ENCODE data around the gene SDF2L1.
"Not testable (repeated sequence)": the region's sequence is repeated elsewhere in the genome, so short reads cannot be mapped to it uniquely, and the experiment has no call there.

Gene SDF2L1

GRCh38 chr22:21687685-21688259, 45.7 kb downstream of the SDF2L1 start:
- no peak for DNase-seq

GRCh38 chr22:21688341-21688705, 46.2 kb downstream of the SDF2L1 start:
- no peak for DNase-seq

- DNase-seq, result no peak
Measured at GRCh38 chr22:21688706-21689381, 46.7 kb downstream of the SDF2L1 start.

- no peak for DNase-seq
Measured at GRCh38 chr22:21690401-21690801, 48.3 kb downstream of the SDF2L1 start.

GRCh38 chr22:21691816-21692215, 49.7 kb downstream of the SDF2L1 start:
- DNase-seq, result no peak

GRCh38 chr22:21692856-21693255, 50.8 kb downstream of the SDF2L1 start:
- not testable (repeated sequence) for DNase-seq

GRCh38 chr22:21693333-21693998, 51.4 kb downstream of the SDF2L1 start:
- no peak for DNase-seq
